RWPE2 (cell line): ENCODE data around the gene OSBPL6.

Experiments used
- ATAC-seq: fragments of 200-7000 bp; cut with Tn5 transposase; 3 replicates; pipeline ENCODE4 v1.9.1; 2021; ENCODE audit warnings: low read depth
- DNase-seq: peaks from one replicate; pipeline ENCODE4 v3.0.0-alpha.2; 2020; ENCODE audit warnings: low spot score
- H3K27ac ChIP-seq: fragments of 450-650 bp; 2 replicates; pipeline ENCODE4 v1.5.1; 2017; ENCODE audit warnings: mild to moderate bottlenecking; ENCODE audit not compliant: poor library complexity, severe bottlenecking
- H3K27me3 ChIP-seq: fragments of 250-450 bp; sonication (Bioruptor Pico); 2 replicates; pipeline ENCODE4 v1.5.1; 2021; ENCODE audit warnings: mild to moderate bottlenecking, moderate library complexity; ENCODE audit not compliant: insufficient read depth, poor library complexity, severe bottlenecking
- H3K36me3 ChIP-seq: fragments of 250-450 bp; sonication (Bioruptor Pico); 2 replicates; pipeline ENCODE4 v1.5.1; 2020; ENCODE audit warnings: low read depth, mild to moderate bottlenecking, moderate library complexity
- H3K4me1 ChIP-seq: fragments of 250-450 bp; sonication (Bioruptor Pico); 2 replicates; pipeline ENCODE4 v1.5.1; 2021; ENCODE audit warnings: mild to moderate bottlenecking, moderate library complexity; ENCODE audit not compliant: insufficient read depth, poor library complexity, severe bottlenecking
- H3K4me3 ChIP-seq: fragments of 250-450 bp; sonication (Bioruptor Pico); 2 replicates; pipeline ENCODE4 v1.5.1; 2021; ENCODE audit warnings: mild to moderate bottlenecking, moderate library complexity; ENCODE audit not compliant: severe bottlenecking
- H3K9me3 ChIP-seq: fragments of 250-450 bp; sonication (Bioruptor Pico); 2 replicates; pipeline ENCODE4 v1.5.1; 2021; ENCODE audit warnings: mild to moderate bottlenecking, moderate library complexity; ENCODE audit not compliant: severe bottlenecking
- CTCF ChIP-seq: fragments of 450-650 bp; IDR thresholded peaks from one replicate; pipeline ENCODE4 v1.5.1; 2017; ENCODE audit warnings: mild to moderate bottlenecking, moderate library complexity; ENCODE audit not compliant: poor library complexity, severe bottlenecking

OSBPL6 gene

GRCh38 chr2:178155524-178155923 is 38.8 kb upstream of the OSBPL6 start:
- TF ChIP-seq CTCF, result no peak
- Histone ChIP-seq H3K27ac (no peak overlapping the region), H3K27me3 (no peaks in the 10 kb centered on the region), H3K9me3 (no peaks in the 10 kb centered on the region), H3K4me3 (no peak overlapping the region), H3K36me3 (no peaks in the 10 kb centered on the region), H3K4me1 (no peaks in the 10 kb centered on the region)
- DNase-seq (no peak), ATAC-seq (no peak)

GRCh38 chr2:178157574-178157973 is 36.7 kb upstream of the OSBPL6 start:
- H3K27me3 ChIP-seq, result no peaks in the 10 kb centered on the region
- no peaks in the 10 kb centered on the region for H3K4me1 ChIP-seq
- H3K4me3 ChIP-seq, result no peak overlapping the region
- TF ChIP-seq CTCF, result no peak
- H3K27ac ChIP-seq, result no peak overlapping the region
- no peaks in the 10 kb centered on the region for H3K36me3 ChIP-seq
- no peaks in the 10 kb centered on the region for H3K9me3 ChIP-seq
- DNase-seq, result no peak
- peak; percentile 76; the same call in 2 of the 3 replicates for ATAC-seq

GRCh38 chr2:178159966-178160365 is 34.3 kb upstream of the OSBPL6 start:
- no peak overlapping the region for H3K4me3 ChIP-seq
- no peaks in the 10 kb centered on the region for H3K9me3 ChIP-seq
- no peaks in the 10 kb centered on the region for H3K36me3 ChIP-seq
- H3K27me3 ChIP-seq, result no peaks in the 10 kb centered on the region
- TF ChIP-seq CTCF, result no peak
- no peaks in the 10 kb centered on the region for H3K4me1 ChIP-seq
- H3K27ac ChIP-seq, result no peak overlapping the region
- no peak for ATAC-seq
- DNase-seq, result no peak

DNA sequence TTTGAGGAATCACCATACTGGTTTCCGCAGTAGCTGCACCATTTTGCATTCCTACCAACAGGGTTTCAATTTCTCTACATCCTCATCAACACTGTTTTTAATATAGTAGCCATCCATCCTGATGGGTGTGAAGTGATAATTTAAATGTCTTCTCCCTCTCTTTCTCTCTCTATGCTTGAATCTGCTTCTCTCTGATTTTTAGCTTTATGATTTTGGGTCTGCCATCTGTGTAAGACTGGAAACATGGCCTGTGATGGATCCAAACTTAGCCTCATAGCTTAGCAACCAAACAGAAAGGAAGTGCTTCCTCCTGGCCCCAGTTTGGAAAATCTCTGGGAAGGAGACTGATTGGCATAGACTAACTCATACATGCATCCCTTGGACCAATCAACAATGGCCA is 33.7 kb upstream of the OSBPL6 start:
- Histone ChIP-seq H3K27me3 (no peaks in the 10 kb centered on the region), H3K9me3 (no peaks in the 10 kb centered on the region), H3K27ac (no peak overlapping the region), H3K36me3 (no peaks in the 10 kb centered on the region), H3K4me1 (no peaks in the 10 kb centered on the region), H3K4me3 (no peak overlapping the region)
- ATAC-seq, result no peak
- TF ChIP-seq CTCF, result no peak
- DNase-seq, result no peak

DNA sequence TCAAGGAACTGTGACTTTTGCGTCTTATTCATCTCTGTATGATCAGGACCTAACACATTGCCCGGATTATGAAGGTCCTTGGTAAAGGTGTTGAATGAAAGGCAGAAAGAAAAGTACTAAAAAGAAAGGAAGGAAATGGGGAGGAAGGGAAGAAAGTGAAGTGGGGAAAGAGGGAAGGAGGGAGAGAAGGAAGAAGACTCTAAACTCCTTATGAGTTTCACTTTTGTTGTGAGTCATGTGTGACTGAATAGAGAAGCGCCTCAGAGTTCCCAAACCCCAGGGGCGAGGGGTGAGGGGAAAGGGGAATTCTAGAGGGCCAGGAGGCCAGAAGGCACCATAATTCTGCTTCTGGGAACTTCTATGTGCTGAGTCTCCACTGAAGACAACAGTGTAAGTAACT is 30.9 kb upstream of the OSBPL6 start:
- H3K36me3 ChIP-seq, result no peaks in the 10 kb centered on the region
- TF ChIP-seq CTCF, result no peak
- no peaks in the 10 kb centered on the region for H3K9me3 ChIP-seq
- DNase-seq (no peak), ATAC-seq (no peak)
- H3K27me3 ChIP-seq, result no peaks in the 10 kb centered on the region
- no peaks in the 10 kb centered on the region for H3K4me1 ChIP-seq
- H3K27ac ChIP-seq, result no peak overlapping the region
- no peak overlapping the region for H3K4me3 ChIP-seq
